GM21447 (cell line): Measurements from ENCODE around the gene CPLX3.
"Not testable (repeated sequence)": the region's sequence is repeated elsewhere in the genome, so short reads cannot be mapped to it uniquely, and the experiment has no call there.

Experiments used
- ATAC-seq: cut with Tn5 transposase; IDR thresholded peaks from one replicate; pipeline ENCODE4 v1.9.1; 2021; ENCODE audit not compliant: unreplicated experiment

The CPLX3 gene

GRCh38 chr15:74826364-74826819, at the start of gene CPLX3:
CPLX3 (plus strand) TSS chr15:74826627; CDS start chr15:74826704, 77 bp downstream.
- no peak for ATAC-seq

- peak; percentile 41 for ATAC-seq
Observed at GRCh38 chr15:74776821-74777768, 49.3 kb upstream of the CPLX3 start.

- peak; percentile 14 for ATAC-seq
Observed at GRCh38 chr15:74777769-74778598, 48.4 kb upstream of the CPLX3 start.

GRCh38 chr15:74778599-74778970, 47.8 kb upstream of the CPLX3 start:
- no peak for ATAC-seq

- ATAC-seq: no peak
Observed at GRCh38 chr15:74779162-74779648, 47.2 kb upstream of the CPLX3 start.

- no peak for ATAC-seq
Observed at GRCh38 chr15:74780523-74781430, 45.6 kb upstream of the CPLX3 start.

GRCh38 chr15:74781431-74782258, 44.8 kb upstream of the CPLX3 start, which contains the start of gene CSK:
CSK (plus strand) TSS chr15:74782080; CDS start chr15:74798298, 16,218 bp downstream.
- ATAC-seq: no peak

- ATAC-seq: no peak
Observed at GRCh38 chr15:74782259-74783071, 44.0 kb upstream of the CPLX3 start.

- ATAC-seq: no peak
Observed at GRCh38 chr15:74783072-74783807, 43.2 kb upstream of the CPLX3 start.

GRCh38 chr15:74783808-74784175, 42.6 kb upstream of the CPLX3 start:
- no peak for ATAC-seq

GRCh38 chr15:74784426-74785193, 41.8 kb upstream of the CPLX3 start:
- ATAC-seq: no peak

- ATAC-seq: no peak
Observed at GRCh38 chr15:74785194-74786032, 41.0 kb upstream of the CPLX3 start.

- not testable (repeated sequence) for ATAC-seq
Observed at GRCh38 chr15:74786081-74786480, 40.3 kb upstream of the CPLX3 start.

- ATAC-seq: no peak
Observed at GRCh38 chr15:74786551-74787165, 39.8 kb upstream of the CPLX3 start.

- ATAC-seq: peak; percentile 44
Observed at GRCh38 chr15:74787251-74788041, 39.0 kb upstream of the CPLX3 start.
